HG02798 (cell line): ENCODE results near the gene TMPRSS3.

Experiments
- ATAC-seq: cut with Tn5 transposase; IDR thresholded peaks from one replicate; pipeline ENCODE4 v1.9.1; 2021; ENCODE audit warnings: mild to moderate bottlenecking; ENCODE audit not compliant: unreplicated experiment, poor library complexity

The TMPRSS3 gene

GRCh38 chr21:42375966-42376337, 19.9 kb downstream of the TMPRSS3 start:
- ATAC-seq: no peak

GRCh38 chr21:42375506-42375905, 20.3 kb downstream of the TMPRSS3 start:
- no peak for ATAC-seq

- no peak for ATAC-seq
Measured at GRCh38 chr21:42374864-42375499, 20.9 kb downstream of the TMPRSS3 start.

- ATAC-seq: no peak
Measured at GRCh38 chr21:42374457-42374856, 21.4 kb downstream of the TMPRSS3 start.

- ATAC-seq: no peak
Measured at GRCh38 chr21:42373908-42374455, 21.9 kb downstream of the TMPRSS3 start.

GRCh38 chr21:42373196-42373907, 22.5 kb downstream of the TMPRSS3 start:
- ATAC-seq: no peak

- ATAC-seq: no peak
Measured at GRCh38 chr21:42370894-42371654, 24.8 kb downstream of the TMPRSS3 start.

- no peak for ATAC-seq
Measured at GRCh38 chr21:42369821-42370220, 26.0 kb downstream of the TMPRSS3 start.

- ATAC-seq: no peak
Measured at GRCh38 chr21:42367367-42368165, 28.3 kb downstream of the TMPRSS3 start.

- no peak for ATAC-seq
Measured at GRCh38 chr21:42366292-42367010, 29.4 kb downstream of the TMPRSS3 start, which contains the start of gene TFF1. TFF1 (minus strand) TSS chr21:42366535; CDS start chr21:42366495, 40 bp downstream.

GRCh38 chr21:42365770-42366169, 30.1 kb downstream of the TMPRSS3 start:
- no peak for ATAC-seq

GRCh38 chr21:42364304-42364865, 31.5 kb downstream of the TMPRSS3 start:
- ATAC-seq: no peak

GRCh38 chr21:42363312-42363711, 32.5 kb downstream of the TMPRSS3 start:
- ATAC-seq: no peak

GRCh38 chr21:42362700-42363099, 33.2 kb downstream of the TMPRSS3 start:
- no peak for ATAC-seq

GRCh38 chr21:42362198-42362597, 33.7 kb downstream of the TMPRSS3 start:
- no peak for ATAC-seq

- no peak for ATAC-seq
Measured at GRCh38 chr21:42361286-42361685, 34.6 kb downstream of the TMPRSS3 start.

- ATAC-seq: no peak
Measured at GRCh38 chr21:42360317-42360716, 35.5 kb downstream of the TMPRSS3 start.

- ATAC-seq: no peak
Measured at GRCh38 chr21:42358937-42359336, 36.9 kb downstream of the TMPRSS3 start.

GRCh38 chr21:42358261-42358660, 37.6 kb downstream of the TMPRSS3 start:
- ATAC-seq: no peak
